ENCODE measurements around the gene FGFR2. TPM values are rescaled to one million over a fixed set of nuclear protein-coding genes. Genes with fewer than 3 reads are reported as not detected.

The FGFR2 gene
- total RNA-seq, 2 experiments from 2014 or later: 0.10 to 0.30 TPM

- DNase-seq: no peak
- ChIA-PET CTCF (no interaction called here), POLR2A (no interaction called here)
- Mint-ChIP-seq H3K27me3 (peaks cover 9% of the 10 kb centered on the region), H3K36me3 (ENCODE audit: low read depth) (no peaks in the 10 kb centered on the region), H3K27ac (no peak overlapping the region), H3K9me3 (no peaks in the 10 kb centered on the region), H3K4me3 (no peak overlapping the region), H3K4me1 (no peaks in the 10 kb centered on the region)
These were observed 7.5 kb downstream of the FGFR2 start for GRCh38 chr10:121590772-121591171.

- H3K27me3 Mint-ChIP-seq: no peaks in the 10 kb centered on the region
These were observed 8.7 kb downstream of the FGFR2 start for GRCh38 chr10:121589553-121589952.

GRCh38 chr10:121583857-121584256, 14.4 kb downstream of the FGFR2 start:
- ChIA-PET POLR2A (no interaction called here), CTCF (no interaction called here)
- DNase-seq: no peak
- H3K9me3 Mint-ChIP-seq: no peaks in the 10 kb centered on the region
- H3K36me3 Mint-ChIP-seq (ENCODE audit: low read depth): no peaks in the 10 kb centered on the region
- H3K27me3 Mint-ChIP-seq: no peaks in the 10 kb centered on the region
- H3K4me1 Mint-ChIP-seq: no peaks in the 10 kb centered on the region
- H3K4me3 Mint-ChIP-seq: no peak overlapping the region
- no peak overlapping the region for H3K27ac Mint-ChIP-seq

More at GRCh38 chr10:121589553-121589952, 8.7 kb downstream of the FGFR2 start:
- ChIA-PET CTCF (no interaction called here), POLR2A (no interaction called here)
- H3K4me3 Mint-ChIP-seq: no peak overlapping the region
- H3K27ac Mint-ChIP-seq: no peak overlapping the region
- H3K36me3 Mint-ChIP-seq (ENCODE audit: low read depth): no peaks in the 10 kb centered on the region
- H3K4me1 Mint-ChIP-seq: no peaks in the 10 kb centered on the region
- no peaks in the 10 kb centered on the region for H3K9me3 Mint-ChIP-seq
- no peak for DNase-seq

- no peaks in the 10 kb centered on the region for H3K27me3 Mint-ChIP-seq
- ChIA-PET POLR2A (no interaction called here), CTCF (no interaction called here)
- no peak overlapping the region for H3K4me3 Mint-ChIP-seq
- no peaks in the 10 kb centered on the region for H3K4me1 Mint-ChIP-seq
- no peak for DNase-seq
- no peaks in the 10 kb centered on the region for H3K9me3 Mint-ChIP-seq
- no peak overlapping the region for H3K27ac Mint-ChIP-seq
- no peaks in the 10 kb centered on the region for H3K36me3 Mint-ChIP-seq (ENCODE audit: low read depth)
These were observed 15.0 kb downstream of the FGFR2 start for GRCh38 chr10:121583258-121583657.

GRCh38 chr10:121580276-121581116, 17.7 kb downstream of the FGFR2 start:
- Mint-ChIP-seq H3K4me3 (no peak overlapping the region), H3K27ac (no peak overlapping the region), H3K36me3 (ENCODE audit: low read depth) (no peaks in the 10 kb centered on the region), H3K4me1 (no peaks in the 10 kb centered on the region), H3K9me3 (no peaks in the 10 kb centered on the region), H3K27me3 (no peaks in the 10 kb centered on the region)
- DNase-seq: no peak
- POLR2A ChIA-PET: no interaction called here
- CTCF ChIA-PET: no interaction called here

GRCh38 chr10:121579656-121580055, 18.6 kb downstream of the FGFR2 start:
- no peak for DNase-seq
- Mint-ChIP-seq H3K9me3 (no peaks in the 10 kb centered on the region), H3K4me3 (no peak overlapping the region), H3K36me3 (ENCODE audit: low read depth) (no peaks in the 10 kb centered on the region), H3K27ac (no peak overlapping the region), H3K27me3 (no peaks in the 10 kb centered on the region), H3K4me1 (no peaks in the 10 kb centered on the region)
- POLR2A ChIA-PET: no interaction called here
- CTCF ChIA-PET: no interaction called here

GRCh38 chr10:121578965-121579364, 19.3 kb downstream of the FGFR2 start:
- H3K4me3 Mint-ChIP-seq: no peak overlapping the region
- CTCF ChIA-PET: no interaction called here
- DNase-seq: no peak
- H3K27me3 Mint-ChIP-seq: no peaks in the 10 kb centered on the region
- no peaks in the 10 kb centered on the region for H3K36me3 Mint-ChIP-seq (ENCODE audit: low read depth)
- POLR2A ChIA-PET: no interaction called here
- H3K4me1 Mint-ChIP-seq: no peaks in the 10 kb centered on the region
- H3K27ac Mint-ChIP-seq: no peak overlapping the region
- H3K9me3 Mint-ChIP-seq: no peaks in the 10 kb centered on the region

- no peaks in the 10 kb centered on the region for H3K9me3 Mint-ChIP-seq
- CTCF ChIA-PET: no interaction called here
- POLR2A ChIA-PET: no interaction called here
- H3K27me3 Mint-ChIP-seq: no peaks in the 10 kb centered on the region
- DNase-seq: no peak
- no peaks in the 10 kb centered on the region for H3K36me3 Mint-ChIP-seq (ENCODE audit: low read depth)
- H3K4me3 Mint-ChIP-seq: no peak overlapping the region
- no peaks in the 10 kb centered on the region for H3K4me1 Mint-ChIP-seq
- H3K27ac Mint-ChIP-seq: no peak overlapping the region
These were observed 19.9 kb downstream of the FGFR2 start for GRCh38 chr10:121578298-121578697.

GRCh38 chr10:121577568-121577967, 20.7 kb downstream of the FGFR2 start:
- ChIA-PET CTCF (no interaction called here), POLR2A (no interaction called here)
- H3K27me3 Mint-ChIP-seq: no peaks in the 10 kb centered on the region
- H3K4me3 Mint-ChIP-seq: no peak overlapping the region
- H3K36me3 Mint-ChIP-seq (ENCODE audit: low read depth): no peaks in the 10 kb centered on the region
- no peak for DNase-seq
- H3K4me1 Mint-ChIP-seq: no peaks in the 10 kb centered on the region
- no peaks in the 10 kb centered on the region for H3K9me3 Mint-ChIP-seq
- H3K27ac Mint-ChIP-seq: no peak overlapping the region

- Mint-ChIP-seq H3K4me1 (no peaks in the 10 kb centered on the region), H3K27ac (no peak overlapping the region)
These were observed 22.1 kb downstream of the FGFR2 start for GRCh38 chr10:121576139-121576538.

GRCh38 chr10:121574519-121575166, 23.6 kb downstream of the FGFR2 start:
- H3K27me3 Mint-ChIP-seq: no peaks in the 10 kb centered on the region
- no peak overlapping the region for H3K4me3 Mint-ChIP-seq
- H3K9me3 Mint-ChIP-seq: no peaks in the 10 kb centered on the region
- no peaks in the 10 kb centered on the region for H3K36me3 Mint-ChIP-seq (ENCODE audit: low read depth)
- H3K4me1 Mint-ChIP-seq: no peaks in the 10 kb centered on the region
- no peak for DNase-seq
- H3K27ac Mint-ChIP-seq: no peak overlapping the region
- CTCF ChIA-PET: no interaction called here
- POLR2A ChIA-PET: no interaction called here

More at GRCh38 chr10:121576139-121576538, 22.1 kb downstream of the FGFR2 start:
- no peaks in the 10 kb centered on the region for H3K36me3 Mint-ChIP-seq (ENCODE audit: low read depth)
- POLR2A ChIA-PET: no interaction called here
- no peak for DNase-seq
- H3K4me3 Mint-ChIP-seq: no peak overlapping the region
- CTCF ChIA-PET: no interaction called here
- no peaks in the 10 kb centered on the region for H3K27me3 Mint-ChIP-seq
- no peaks in the 10 kb centered on the region for H3K9me3 Mint-ChIP-seq

- Mint-ChIP-seq H3K27ac (no peak overlapping the region), H3K27me3 (no peaks in the 10 kb centered on the region), H3K4me1 (no peaks in the 10 kb centered on the region), H3K4me3 (no peak overlapping the region), H3K36me3 (ENCODE audit: low read depth) (no peaks in the 10 kb centered on the region), H3K9me3 (no peaks in the 10 kb centered on the region)
- POLR2A ChIA-PET: no interaction called here
- CTCF ChIA-PET: no interaction called here
- DNase-seq: no peak
These were observed 24.7 kb downstream of the FGFR2 start for GRCh38 chr10:121573538-121573941.

- Mint-ChIP-seq H3K27ac (no peak overlapping the region), H3K36me3 (ENCODE audit: low read depth) (no peaks in the 10 kb centered on the region), H3K27me3 (no peaks in the 10 kb centered on the region), H3K4me3 (no peak overlapping the region), H3K4me1 (no peaks in the 10 kb centered on the region), H3K9me3 (no peaks in the 10 kb centered on the region)
- no peak for DNase-seq
- ChIA-PET CTCF (no interaction called here), POLR2A (no interaction called here)
These were observed 25.2 kb downstream of the FGFR2 start for GRCh38 chr10:121572859-121573537.

GRCh38 chr10:121570315-121570714, 27.9 kb downstream of the FGFR2 start:
- Mint-ChIP-seq H3K9me3 (no peaks in the 10 kb centered on the region), H3K4me1 (no peaks in the 10 kb centered on the region), H3K27ac (no peak overlapping the region), H3K36me3 (ENCODE audit: low read depth) (no peaks in the 10 kb centered on the region), H3K27me3 (no peaks in the 10 kb centered on the region), H3K4me3 (no peak overlapping the region)
- CTCF ChIA-PET: no interaction called here
- DNase-seq: no peak
- POLR2A ChIA-PET: no interaction called here

All from activated CD4-positive, alpha-beta memory T cell treated with anti-CD3 and anti-CD28 coated beads, Interleukin-2, amount 10 ng/mL, durations not matched to agents 7 days and 5 days (primary cell).